BE2C (cell line): ENCODE results near the gene INPP4B.

Experiments
- DNase-seq: peaks from one replicate; pipeline ENCODE4 v3.0.0-alpha.2; 2020
- H3K27me3 ChIP-seq: fragments of 250-450 bp; sonication (Bioruptor Pico); 2 replicates; pipeline ENCODE4 v1.5.1; 2020; ENCODE audit warnings: mild to moderate bottlenecking
- H3K36me3 ChIP-seq: fragments of 250-450 bp; sonication (Bioruptor Pico); 2 replicates; pipeline ENCODE4 v1.5.1; 2020; ENCODE audit warnings: mild to moderate bottlenecking
- H3K4me1 ChIP-seq: fragments of 250-450 bp; sonication (Bioruptor Pico); 2 replicates; pipeline ENCODE4 v1.5.1; 2020
- H3K4me3 ChIP-seq: 2 replicates; pipeline ENCODE4 v1.5.1; 2011; ENCODE audit warnings: low read depth, low read length
- H3K9me3 ChIP-seq: fragments of 250-450 bp; sonication (Bioruptor Pico); 2 replicates; pipeline ENCODE4 v1.5.1; 2020
- TF ChIP-seq, protein P1 (sequence below): IDR thresholded peaks from 2 replicates; pipeline ENCODE4 v1.5.1; 2012; ENCODE audit warnings: mild to moderate bottlenecking, low read depth, low read length

INPP4B gene

GRCh38 chr4:142226014-142226413 lies 620.1 kb downstream of the INPP4B start:
- no peak overlapping the region for H3K4me3 ChIP-seq
- H3K9me3 ChIP-seq = no peaks in the 10 kb centered on the region
- DNase-seq = no peak
- H3K27me3 ChIP-seq = no peaks in the 10 kb centered on the region
- TF ChIP-seq, protein P1, sequence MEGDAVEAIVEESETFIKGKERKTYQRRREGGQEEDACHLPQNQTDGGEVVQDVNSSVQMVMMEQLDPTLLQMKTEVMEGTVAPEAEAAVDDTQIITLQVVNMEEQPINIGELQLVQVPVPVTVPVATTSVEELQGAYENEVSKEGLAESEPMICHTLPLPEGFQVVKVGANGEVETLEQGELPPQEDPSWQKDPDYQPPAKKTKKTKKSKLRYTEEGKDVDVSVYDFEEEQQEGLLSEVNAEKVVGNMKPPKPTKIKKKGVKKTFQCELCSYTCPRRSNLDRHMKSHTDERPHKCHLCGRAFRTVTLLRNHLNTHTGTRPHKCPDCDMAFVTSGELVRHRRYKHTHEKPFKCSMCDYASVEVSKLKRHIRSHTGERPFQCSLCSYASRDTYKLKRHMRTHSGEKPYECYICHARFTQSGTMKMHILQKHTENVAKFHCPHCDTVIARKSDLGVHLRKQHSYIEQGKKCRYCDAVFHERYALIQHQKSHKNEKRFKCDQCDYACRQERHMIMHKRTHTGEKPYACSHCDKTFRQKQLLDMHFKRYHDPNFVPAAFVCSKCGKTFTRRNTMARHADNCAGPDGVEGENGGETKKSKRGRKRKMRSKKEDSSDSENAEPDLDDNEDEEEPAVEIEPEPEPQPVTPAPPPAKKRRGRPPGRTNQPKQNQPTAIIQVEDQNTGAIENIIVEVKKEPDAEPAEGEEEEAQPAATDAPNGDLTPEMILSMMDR = no peak
- no peaks in the 10 kb centered on the region for H3K4me1 ChIP-seq
- H3K36me3 ChIP-seq = no peaks in the 10 kb centered on the region

- TF ChIP-seq, protein P1 = no peak
- Histone ChIP-seq H3K36me3 (no peaks in the 10 kb centered on the region), H3K4me3 (no peak overlapping the region), H3K27me3 (no peaks in the 10 kb centered on the region), H3K9me3 (no peaks in the 10 kb centered on the region), H3K4me1 (no peaks in the 10 kb centered on the region)
- DNase-seq = no peak
Measured at GRCh38 chr4:142222127-142222526, 624.0 kb downstream of the INPP4B start.

DNA sequence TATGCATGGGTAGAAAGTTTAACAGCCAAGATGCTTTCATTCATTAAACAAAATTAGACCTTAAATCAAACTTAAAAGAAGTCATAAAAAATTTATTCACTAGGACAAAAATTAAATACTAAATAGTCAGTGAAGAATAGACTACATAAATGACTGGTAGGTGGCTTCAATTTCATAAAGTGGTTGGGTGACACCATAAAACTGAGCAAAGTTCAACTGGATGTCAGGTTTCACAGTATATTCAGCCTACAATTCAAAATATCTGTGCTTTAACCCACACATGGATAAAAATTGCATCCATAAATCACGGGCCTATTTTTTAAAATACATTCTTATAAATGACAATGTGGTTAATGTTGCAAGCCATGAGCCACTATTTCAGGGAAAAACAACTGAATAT lies 627.4 kb downstream of the INPP4B start:
- TF ChIP-seq, protein P1 = no peak
- H3K36me3 ChIP-seq = no peaks in the 10 kb centered on the region
- no peaks in the 10 kb centered on the region for H3K27me3 ChIP-seq
- H3K4me1 ChIP-seq = no peaks in the 10 kb centered on the region
- H3K4me3 ChIP-seq = no peak overlapping the region
- DNase-seq = no peak
- H3K9me3 ChIP-seq = no peaks in the 10 kb centered on the region

GRCh38 chr4:142211444-142211843 lies 634.7 kb downstream of the INPP4B start:
- Histone ChIP-seq H3K27me3 (no peaks in the 10 kb centered on the region), H3K9me3 (no peaks in the 10 kb centered on the region), H3K4me3 (no peak overlapping the region), H3K4me1 (no peaks in the 10 kb centered on the region), H3K36me3 (no peaks in the 10 kb centered on the region)
- TF ChIP-seq, protein P1 = 0 out of 2 replicates have a peak, but pooled peaks have one; percentile 6
- no peak for DNase-seq

DNA sequence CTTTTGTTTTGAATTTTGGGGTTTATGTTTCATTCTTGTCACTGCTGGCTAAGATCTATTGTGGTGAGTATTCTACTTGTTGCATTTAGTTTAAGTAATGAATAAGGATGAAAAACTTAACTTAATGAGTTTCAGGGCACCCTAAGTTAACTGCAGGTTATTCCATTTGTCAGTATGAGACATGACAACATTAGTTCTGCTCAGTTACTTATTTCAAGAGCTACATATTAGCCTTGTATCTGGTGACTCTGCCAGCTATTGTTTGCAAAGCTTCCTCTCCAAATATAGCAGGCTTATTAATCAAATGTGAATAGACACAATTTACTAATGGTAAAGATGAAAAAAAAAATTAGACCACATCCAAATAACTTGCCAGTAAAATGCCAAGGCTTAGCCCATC lies 642.6 kb downstream of the INPP4B start:
- TF ChIP-seq, protein P1 = no peak
- Histone ChIP-seq H3K27me3 (no peaks in the 10 kb centered on the region), H3K36me3 (no peaks in the 10 kb centered on the region), H3K9me3 (no peaks in the 10 kb centered on the region), H3K4me3 (no peak overlapping the region), H3K4me1 (no peaks in the 10 kb centered on the region)
- DNase-seq = no peak

GRCh38 chr4:142202404-142203332 lies 643.4 kb downstream of the INPP4B start:
- Histone ChIP-seq H3K36me3 (no peaks in the 10 kb centered on the region), H3K4me1 (no peaks in the 10 kb centered on the region), H3K4me3 (no peak overlapping the region), H3K27me3 (no peaks in the 10 kb centered on the region), H3K9me3 (no peaks in the 10 kb centered on the region)
- TF ChIP-seq, protein P1 = no peak
- no peak for DNase-seq
